HepG2 (cell line): Measurements from ENCODE around the gene ZNF547. TPM values are rescaled to one million over a fixed set of nuclear protein-coding genes. Genes with fewer than 3 reads are reported as not detected.
A peak's percentile ranks its signal among the peaks of the same experiment; 100 is the strongest.

ENCODE experiments used
- GRHL1 ChIP-seq: sonication (generic); formaldehyde crosslinking; conservative IDR thresholded peaks from 2 replicates; pipeline ENCODE4 v1.8.0; 2022; ENCODE audit warnings: missing genetic modification reagents
- IRX3 ChIP-seq: sonication (generic); formaldehyde crosslinking; IDR thresholded peaks from 2 replicates; pipeline ENCODE4 v1.8.1; 2023; ENCODE audit warnings: mild to moderate bottlenecking, low read depth, missing genetic modification reagents, borderline replicate concordance
- NFYC ChIP-seq: IDR thresholded peaks from 2 replicates; pipeline ENCODE4 v1.6.1; 2016; ENCODE audit warnings: missing genetic modification reagents, missing compliant biosample characterization
- SIN3A ChIP-seq: IDR thresholded peaks from 2 replicates; pipeline ENCODE4 v1.6.1; 2011; ENCODE audit warnings: low read depth, mild to moderate bottlenecking, control low read depth, low read length, borderline replicate concordance
- SP4 ChIP-seq: sonication (generic); formaldehyde crosslinking; IDR thresholded peaks from 2 replicates; pipeline ENCODE4 v1.8.1; 2023; ENCODE audit warnings: mild to moderate bottlenecking, missing genetic modification reagents
- TFDP1 ChIP-seq: IDR thresholded peaks from 2 replicates; pipeline ENCODE4 v1.6.1; 2016; ENCODE audit warnings: missing compliant biosample characterization, missing genetic modification reagents, borderline replicate concordance
- ZBTB3 ChIP-seq: sonication (generic); formaldehyde crosslinking; IDR thresholded peaks from 2 replicates; pipeline ENCODE4 v1.4.0; 2020; ENCODE audit warnings: low read depth, mild to moderate bottlenecking, moderate library complexity, missing genetic modification reagents, borderline replicate concordance
- ZFP36L2 ChIP-seq: sonication (generic); formaldehyde crosslinking; IDR thresholded peaks from 2 replicates; pipeline ENCODE4 v1.4.0; 2020; ENCODE audit warnings: missing genetic modification reagents
- ZFP91 ChIP-seq: sonication (generic); formaldehyde crosslinking; IDR thresholded peaks from 2 replicates; pipeline ENCODE4 v1.9.0; 2022; ENCODE audit warnings: missing genetic modification reagents, mild to moderate bottlenecking, borderline replicate concordance
- ZNF232 ChIP-seq: sonication (generic); formaldehyde crosslinking; IDR thresholded peaks from 2 replicates; pipeline ENCODE4 v1.4.0; 2020; ENCODE audit warnings: missing genetic modification reagents, borderline replicate concordance
- ZNF280D ChIP-seq: sonication (generic); formaldehyde crosslinking; IDR thresholded peaks from 2 replicates; pipeline ENCODE4 v1.5.1; 2020; ENCODE audit warnings: mild to moderate bottlenecking, missing genetic modification reagents
- ZNF281 ChIP-seq: sonication (generic); formaldehyde crosslinking; IDR thresholded peaks from 2 replicates; pipeline ENCODE4 v1.4.0; 2020; ENCODE audit warnings: missing genetic modification reagents, borderline replicate concordance
- ZNF30 ChIP-seq: sonication (generic); formaldehyde crosslinking; IDR thresholded peaks from 2 replicates; pipeline ENCODE4 v1.5.0; 2020; ENCODE audit warnings: mild to moderate bottlenecking, missing genetic modification reagents
- ZNF543 ChIP-seq: sonication (generic); formaldehyde crosslinking; IDR thresholded peaks from 2 replicates; pipeline ENCODE4 v1.4.0; 2020; ENCODE audit warnings: mild to moderate bottlenecking, missing genetic modification reagents
- ZNF781 ChIP-seq: sonication (generic); formaldehyde crosslinking; IDR thresholded peaks from 2 replicates; pipeline ENCODE4 v1.5.1; 2020; ENCODE audit warnings: borderline replicate concordance, mild to moderate bottlenecking, missing genetic modification reagents; ENCODE audit errors: not compliant biosample characterization
- polyA plus RNA-seq, 8 experiments: library from polyadenylated mRNA; depleted of rRNA in 3 of 8; stranded (reverse) in 7 of 8; unstranded in 1 of 8; fragments of >200 nt; fragmentation: Illumina TruSeq in 4 of 8; extraction: Trizol in 4 of 8; gene quantifications; 2 replicates each; pipeline versions ENCODE4 v1.2.1 to v1.2.3, GENCODE V29; 2011 to 2016; ENCODE audit warnings: low read depth in 4 of 8, missing spikeins in 1 of 8, mixed read lengths in 1 of 8; ENCODE audit not compliant: insufficient read depth in 1 of 8
- total RNA-seq, 5 experiments: library from RNA; depleted of rRNA; stranded (reverse); fragments of >200 nt; fragmentation: Illumina TruSeq; extraction: Trizol; gene quantifications; 2 replicates each; pipeline ENCODE4 v1.2.3, GENCODE V29; 2016; ENCODE audit warnings: low read depth in 1 of 5

The ZNF547 gene
- total and polyA plus RNA-seq, 2 of the 13 experiments (the other 11 are each of a cell fraction or from before 2014, with no cell fraction given): 2.0 to 2.6 TPM

GRCh38 chr19:57320180-57321084 is 42.9 kb upstream of the ZNF547 start, which contains the start of gene ZNF543 (continued):
- TF ChIP-seq ZFP91 (CRISPR knock-in tag) (peak; percentile 88; the same call in 1 of the 2 replicates), ZNF281 (CRISPR knock-in tag) (no peak), ZNF543 (no peak), SP4 (CRISPR knock-in tag) (peak; percentile 77), ZNF232 (CRISPR knock-in tag) (0 out of 2 replicates have a peak, but pooled peaks have one; percentile 10), ZNF280D (CRISPR knock-in tag) (no peak; the same call in 1 of the 2 replicates), NFYC (CRISPR knock-in tag) (peak; percentile 83), ZBTB3 (CRISPR knock-in tag) (no peak), SIN3A (0 out of 2 replicates have a peak, but pooled peaks have one; percentile 32), ZFP36L2 (CRISPR knock-in tag) (no peak), ZNF781 (CRISPR knock-in tag) (peak; percentile 41), TFDP1 (peak; percentile 48; the same call in 1 of the 2 replicates), IRX3 (CRISPR knock-in tag) (no peak; the same call in 1 of the 2 replicates), GRHL1 (CRISPR knock-in tag) (no peak), ZNF30 (CRISPR knock-in tag) (0 out of 2 replicates have a peak, but pooled peaks have one; percentile 48)
